NCI-H2196 treated with DMSO at 0.1 percent for 48 hours (cell line): ENCODE data around the gene NLGN4X.

Experiments
- DNase-seq: peaks from one replicate; lab custom pipeline; 2025; ENCODE audit not compliant: unreplicated experiment; lab: John Stamatoyannopoulos, UW

Gene NLGN4X

DNA sequence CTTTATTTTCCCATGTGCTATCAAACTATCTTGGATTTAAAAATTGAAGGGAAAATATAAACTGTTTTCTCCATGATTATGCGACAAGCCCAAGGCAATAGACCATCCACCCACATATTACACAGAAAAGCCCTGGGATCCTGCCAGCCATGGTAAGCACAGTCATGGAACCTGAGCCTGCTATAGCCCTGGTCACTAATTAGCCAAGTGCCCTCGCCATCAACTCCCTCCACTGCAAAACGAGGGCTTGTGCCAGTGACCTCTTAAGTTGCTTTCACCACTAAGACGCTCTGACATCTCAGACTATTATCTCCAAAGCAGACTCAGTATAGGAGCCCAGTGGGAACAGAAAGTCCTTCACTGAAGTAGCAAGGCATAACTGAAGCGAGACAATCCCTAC, 69.2 kb downstream of the NLGN4X start:
- no peak for DNase-seq

DNA sequence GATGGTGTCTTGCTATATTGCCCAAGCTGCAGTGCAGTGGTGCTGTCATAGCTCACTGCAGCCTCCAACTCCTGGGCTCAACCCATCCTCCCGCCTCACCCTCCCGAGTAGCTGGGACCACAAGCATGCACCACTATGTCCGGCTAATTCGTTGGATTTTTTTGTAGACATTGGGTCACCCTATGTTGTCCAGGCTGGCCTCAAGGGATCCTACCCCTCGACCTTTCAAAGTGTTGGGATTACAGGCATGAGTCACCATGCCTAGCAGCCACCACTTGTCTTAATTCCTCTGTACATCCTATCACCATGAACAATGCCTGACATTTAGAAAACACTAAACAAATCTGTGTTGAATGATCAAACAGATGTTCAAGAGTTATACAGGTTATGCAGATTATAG, 76.7 kb downstream of the NLGN4X start:
- no peak for DNase-seq

DNA sequence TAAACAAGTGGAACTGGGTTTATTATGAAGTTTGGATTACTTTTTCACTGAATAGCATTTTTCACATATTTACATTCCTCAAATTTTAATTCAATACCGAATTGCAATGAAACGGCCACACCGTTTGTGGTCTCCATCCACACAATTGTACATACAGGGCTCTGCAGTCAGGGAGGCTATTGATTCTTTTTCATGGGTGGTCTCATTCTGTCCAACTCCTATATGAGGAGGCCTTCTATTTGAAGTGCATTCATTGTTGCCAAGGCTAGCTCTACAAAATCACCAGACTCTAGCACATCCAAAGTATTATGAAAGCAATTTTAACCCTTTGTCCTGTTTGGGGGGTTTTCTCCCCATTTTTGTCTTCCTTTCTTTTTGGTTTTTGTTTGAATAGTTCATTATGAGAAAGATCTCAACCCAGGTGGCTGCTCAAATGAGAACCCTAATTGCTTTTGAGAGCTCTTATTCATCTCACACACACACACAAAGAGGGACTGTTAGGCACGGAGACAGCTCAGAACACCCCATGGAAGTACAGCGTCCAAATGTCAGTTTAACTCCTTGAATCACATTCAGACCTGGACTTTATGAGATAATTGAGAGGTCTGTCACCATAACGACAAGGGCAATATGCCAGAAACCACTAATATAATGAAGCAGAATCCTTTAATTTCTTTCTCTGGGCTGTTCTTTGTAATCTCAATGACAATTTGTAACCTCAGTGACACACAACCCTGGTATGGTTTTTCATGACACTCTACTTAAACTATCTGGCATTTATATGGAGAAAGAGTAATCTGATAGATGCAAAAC, 79.4 kb downstream of the NLGN4X start:
- no peak for DNase-seq

DNA sequence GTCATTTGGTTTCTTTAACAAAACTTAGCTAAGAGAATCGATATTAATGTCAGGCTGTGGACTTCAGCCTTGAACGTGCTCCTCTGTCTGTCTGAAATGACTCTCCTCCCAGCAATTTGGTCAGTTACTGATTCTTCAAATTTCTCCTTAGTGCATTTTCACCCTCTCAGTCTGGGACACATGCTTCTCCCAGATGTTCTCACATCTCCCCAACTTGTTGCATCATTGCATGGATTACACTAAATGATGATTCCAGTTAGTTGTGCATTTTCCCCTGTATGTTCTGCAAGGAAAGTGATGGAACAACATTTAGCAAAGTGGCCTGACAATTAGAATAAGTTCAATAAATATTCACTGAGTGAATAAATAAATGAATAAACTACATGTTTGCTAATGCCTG, 94.4 kb downstream of the NLGN4X start:
- DNase-seq = no peak

DNA sequence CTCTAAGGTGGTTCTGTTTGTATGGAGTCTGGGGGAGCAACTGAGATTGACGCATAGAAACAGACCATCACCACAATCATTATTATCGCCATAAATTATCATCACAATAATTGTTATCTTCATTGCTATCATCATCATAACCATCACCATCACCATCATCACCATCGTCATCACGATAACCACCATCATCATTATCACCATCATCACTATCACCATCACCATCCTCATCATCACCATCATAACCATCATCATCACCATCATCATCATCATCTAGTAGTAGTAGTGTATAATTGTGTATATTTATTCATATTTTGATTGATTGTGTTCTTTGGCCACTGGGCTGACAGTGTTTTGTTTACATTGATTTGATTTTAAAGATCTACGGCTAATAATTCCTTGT, 95.7 kb downstream of the NLGN4X start:
- DNase-seq = no peak

DNA sequence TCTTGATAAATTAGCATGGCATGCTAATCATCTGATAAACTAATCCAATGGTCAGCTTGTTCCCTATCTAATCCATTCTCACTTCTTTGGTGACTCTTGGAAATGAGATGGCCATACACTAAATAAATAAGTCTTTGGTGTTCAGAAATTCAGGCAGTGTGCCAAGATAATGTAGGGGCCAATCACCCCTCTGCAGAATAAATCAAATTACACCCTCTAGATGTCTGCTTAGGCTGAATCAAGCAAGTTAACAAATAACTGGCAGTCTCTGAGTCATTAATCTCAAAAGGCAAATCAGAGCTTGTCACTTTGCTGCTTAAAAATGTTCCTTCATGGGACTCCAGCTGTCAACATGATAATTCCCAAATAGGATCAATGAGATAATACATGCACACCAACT, 97.4 kb downstream of the NLGN4X start:
- no peak for DNase-seq

DNA sequence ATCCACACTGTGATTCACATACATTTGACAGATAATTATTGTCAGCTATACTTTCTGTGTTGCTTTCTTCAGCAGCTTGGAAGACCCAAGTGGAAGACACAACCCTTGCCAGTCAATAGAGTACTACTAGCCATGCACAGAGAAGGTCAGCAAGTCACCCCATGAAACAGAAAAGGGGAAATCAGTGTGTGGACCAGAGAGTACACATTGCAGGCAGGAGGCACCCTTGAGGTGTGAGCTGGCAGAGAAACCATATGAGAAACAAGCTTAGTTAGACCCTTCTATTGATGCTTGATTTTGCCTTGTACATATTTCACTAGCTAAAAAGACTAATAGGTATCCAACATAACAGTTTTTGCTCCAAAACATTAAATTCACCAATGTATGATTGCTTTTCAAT, 99.5 kb downstream of the NLGN4X start:
- no peak for DNase-seq

DNA sequence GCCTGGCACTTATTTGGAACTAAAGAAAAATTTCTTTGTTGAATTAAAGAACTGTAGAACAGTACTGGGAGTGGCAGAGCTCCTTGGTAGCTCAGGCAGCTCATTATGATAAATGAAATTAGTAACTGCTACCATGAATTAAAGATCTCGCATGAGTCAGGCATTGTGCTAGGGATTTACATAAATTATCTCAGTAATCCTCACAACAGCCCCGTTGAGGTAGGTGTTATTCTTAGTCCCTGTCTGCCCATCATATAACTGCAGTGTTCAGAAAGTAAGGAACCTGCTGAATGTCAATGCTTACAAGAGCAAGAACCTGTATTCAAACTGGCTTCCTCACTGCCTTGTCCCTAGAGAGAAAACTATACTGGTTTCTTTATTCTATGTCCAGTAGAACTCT, 108.3 kb downstream of the NLGN4X start:
- DNase-seq = no peak

DNA sequence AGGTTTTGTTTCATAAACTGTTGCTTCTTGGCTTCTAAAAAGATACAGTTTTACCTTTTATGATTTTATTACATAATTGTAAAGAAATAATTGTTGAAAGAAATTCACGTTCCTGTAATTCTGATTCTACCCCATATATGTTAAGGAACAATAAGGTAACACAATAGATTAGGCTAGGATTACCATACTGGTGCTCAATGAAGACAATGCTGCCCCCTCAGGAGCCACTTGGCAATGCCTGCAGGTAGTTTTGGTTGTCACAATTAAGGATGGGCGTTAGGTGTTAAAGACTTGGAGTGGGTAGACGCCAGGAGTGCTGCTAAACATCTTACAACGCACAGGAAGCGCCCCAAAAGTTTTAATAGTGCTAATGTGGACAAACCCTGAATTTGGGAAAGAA, 133.2 kb downstream of the NLGN4X start:
- no peak for DNase-seq

DNA sequence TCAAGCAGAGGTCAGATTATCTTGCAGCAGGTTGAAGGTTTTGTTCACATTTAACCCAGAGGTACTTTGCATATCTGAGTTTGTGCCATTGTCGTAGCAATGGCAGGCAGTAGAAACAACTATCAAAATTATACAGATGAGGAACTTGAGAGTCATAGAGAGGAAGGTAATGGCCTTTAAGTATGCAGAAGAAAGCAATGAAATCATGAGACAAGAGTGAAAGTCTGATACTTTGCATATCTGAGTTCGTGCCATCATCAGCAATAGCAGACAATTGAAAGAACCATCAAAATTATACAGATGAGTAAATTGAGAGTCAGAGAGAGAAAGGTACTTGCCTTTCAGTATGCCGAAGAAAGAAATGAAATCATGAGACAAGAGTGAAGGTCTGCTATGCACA, 154.1 kb downstream of the NLGN4X start:
- no peak for DNase-seq

DNA sequence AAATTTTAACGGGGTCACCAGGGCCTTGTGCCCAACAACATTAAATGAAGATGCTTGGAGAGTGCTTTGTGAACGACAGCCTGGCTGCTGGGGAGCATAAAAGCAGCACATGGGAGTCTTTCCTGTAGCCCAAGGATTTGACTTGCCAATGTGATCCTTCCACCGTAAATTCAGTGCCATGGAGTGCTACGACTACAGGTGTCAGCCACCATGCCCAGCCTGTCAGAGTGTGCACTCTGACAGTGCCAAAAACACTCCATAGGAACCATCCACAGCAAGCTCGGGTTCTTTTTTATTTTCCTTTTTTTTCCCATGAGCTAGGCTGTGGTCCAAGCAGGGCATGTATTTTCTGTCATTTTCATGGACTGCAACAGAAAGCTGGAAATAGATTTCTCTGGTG, 156.9 kb downstream of the NLGN4X start:
- no peak for DNase-seq

DNA sequence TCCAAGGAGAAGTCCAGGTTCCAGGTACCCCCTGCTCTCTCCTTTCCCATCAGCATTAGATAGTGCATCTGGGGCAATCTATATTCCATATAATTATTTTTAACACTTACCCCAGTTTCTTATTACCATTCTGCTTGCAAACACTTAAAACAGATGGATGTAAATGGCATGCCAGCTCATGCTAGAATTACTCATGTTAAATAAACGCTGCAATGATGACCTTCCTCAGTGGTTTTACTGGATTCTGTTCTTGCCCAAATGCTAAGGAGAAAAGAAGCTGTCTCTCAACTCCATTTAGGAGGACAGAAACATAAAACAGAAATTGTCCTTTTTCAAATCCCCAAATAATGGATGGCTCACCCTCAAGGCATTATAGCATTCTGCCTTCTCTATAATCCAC, 161.1 kb downstream of the NLGN4X start:
- no peak for DNase-seq

DNA sequence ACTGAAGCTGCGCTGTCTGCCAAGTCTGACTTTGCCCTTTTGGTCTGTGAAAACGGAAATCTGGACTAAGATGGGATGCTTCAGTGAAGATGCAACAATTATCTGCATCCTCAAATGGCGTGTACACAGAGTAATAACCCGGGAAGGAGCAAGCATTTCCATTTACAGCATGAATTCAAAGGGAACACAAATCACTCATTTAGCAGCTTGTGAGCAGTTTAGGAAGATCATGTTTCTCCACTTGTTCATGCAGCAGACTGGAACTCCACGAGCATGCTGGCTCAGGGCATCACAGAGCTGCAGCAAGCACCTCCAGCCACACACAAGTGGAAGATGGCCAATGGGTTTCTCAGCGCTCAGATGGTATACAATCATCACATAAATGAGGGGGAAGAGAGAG, 175.5 kb downstream of the NLGN4X start:
- DNase-seq = no peak

DNA sequence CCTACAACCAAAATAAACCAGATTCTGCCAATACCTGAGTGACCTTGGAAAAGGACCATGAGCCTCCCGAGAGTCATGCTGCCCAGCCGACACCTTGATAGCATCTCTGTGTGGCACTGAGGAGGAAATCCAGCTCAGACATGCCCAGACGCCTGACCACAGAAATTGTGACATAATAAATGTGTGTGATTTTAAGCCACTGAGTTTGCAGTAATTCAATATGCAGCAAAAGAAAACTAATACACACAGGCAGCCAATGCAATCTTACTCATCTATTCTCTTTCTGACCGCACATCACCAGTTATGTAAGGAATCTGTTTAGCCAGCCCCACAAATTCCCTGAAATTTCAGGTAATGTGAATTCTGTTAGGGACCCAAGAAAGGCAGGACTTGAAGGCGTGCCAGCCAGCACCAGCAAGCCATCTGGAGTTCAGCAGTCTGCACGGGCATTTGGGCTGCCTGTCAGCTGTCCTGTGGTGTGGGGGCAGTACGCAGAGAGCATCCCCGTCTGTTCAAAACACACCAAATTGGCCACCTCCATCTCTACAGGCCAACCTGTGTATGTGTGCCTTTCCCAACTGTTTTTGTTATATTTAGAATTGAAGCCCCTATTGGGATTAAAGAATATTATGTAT, 176.4 kb downstream of the NLGN4X start:
- no peak for DNase-seq

DNA sequence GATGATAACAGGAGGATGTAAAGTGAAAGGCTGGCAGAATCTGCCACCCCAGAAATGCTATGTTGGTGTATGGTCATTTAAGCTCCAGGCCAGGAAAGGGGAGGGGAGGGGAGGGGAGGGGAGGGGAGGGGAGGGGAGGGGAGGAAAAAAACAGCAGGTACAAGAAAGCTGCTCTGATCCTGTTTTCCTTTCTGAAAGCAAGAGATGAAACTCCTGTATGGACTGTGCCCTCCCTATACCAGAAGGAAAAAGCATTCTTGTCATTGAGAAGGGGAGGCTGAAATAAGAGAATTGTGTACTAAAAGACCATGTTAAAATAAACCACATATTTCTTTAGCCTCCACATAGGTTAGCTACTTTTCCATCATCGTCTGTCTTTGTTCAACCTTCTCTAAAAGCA, 179.5 kb downstream of the NLGN4X start:
- DNase-seq = no peak

DNA sequence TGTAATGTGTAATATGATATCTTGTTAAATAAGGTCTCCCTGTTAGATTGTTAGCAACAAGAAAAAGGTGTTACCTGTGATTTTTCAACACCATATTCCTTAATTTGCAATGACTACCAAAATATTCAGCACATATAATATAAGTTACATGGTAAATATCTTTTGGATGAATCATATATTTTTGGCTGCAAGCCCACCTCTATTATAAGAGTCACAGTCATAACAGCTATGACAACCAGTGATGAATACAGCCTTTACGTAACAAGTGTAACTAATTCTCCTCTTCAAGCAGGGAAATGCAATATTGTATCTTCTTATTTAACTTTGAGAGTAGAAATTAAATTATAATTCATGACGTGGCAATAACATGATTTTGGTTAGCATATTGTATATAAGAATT, 187.0 kb downstream of the NLGN4X start:
- no peak for DNase-seq

DNA sequence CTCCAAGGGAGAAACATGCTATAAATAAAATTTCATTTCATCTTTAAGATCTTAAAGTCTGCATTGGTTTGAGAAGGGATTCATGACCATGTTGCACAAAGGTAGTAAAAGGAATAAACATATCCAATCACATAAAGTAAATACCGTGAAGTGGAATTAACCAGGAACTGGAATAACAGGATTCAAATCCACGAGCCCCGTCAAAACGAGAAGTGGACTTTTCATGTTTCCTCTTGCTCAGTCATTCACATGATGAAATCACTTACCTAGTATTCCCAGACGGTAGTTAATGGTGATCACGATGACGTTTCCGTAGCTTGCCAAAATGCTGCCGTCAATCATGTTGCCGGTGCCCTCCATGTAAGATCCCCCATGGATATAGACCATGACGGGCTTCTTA, 199.7 kb downstream of the NLGN4X start:
- DNase-seq = no peak

DNA sequence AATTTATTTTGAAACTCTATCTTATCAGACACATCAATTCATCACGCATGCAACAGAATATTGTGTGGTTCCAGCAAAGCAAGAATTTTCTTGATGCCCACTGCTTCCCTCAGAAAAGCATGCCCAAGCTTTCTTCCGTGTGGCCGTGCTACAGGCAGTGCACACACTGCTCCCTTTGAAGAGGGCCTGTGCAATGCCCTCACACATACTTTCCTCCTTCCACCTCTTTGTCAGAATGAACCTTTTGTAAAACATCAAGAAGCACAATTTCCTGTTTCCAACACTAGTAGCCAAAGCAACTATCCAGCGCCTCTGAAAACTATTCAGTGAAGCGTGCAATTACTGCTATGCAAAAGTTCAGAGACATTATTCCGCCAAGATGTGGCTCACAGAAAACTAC, 201.7 kb downstream of the NLGN4X start:
- no peak for DNase-seq

DNA sequence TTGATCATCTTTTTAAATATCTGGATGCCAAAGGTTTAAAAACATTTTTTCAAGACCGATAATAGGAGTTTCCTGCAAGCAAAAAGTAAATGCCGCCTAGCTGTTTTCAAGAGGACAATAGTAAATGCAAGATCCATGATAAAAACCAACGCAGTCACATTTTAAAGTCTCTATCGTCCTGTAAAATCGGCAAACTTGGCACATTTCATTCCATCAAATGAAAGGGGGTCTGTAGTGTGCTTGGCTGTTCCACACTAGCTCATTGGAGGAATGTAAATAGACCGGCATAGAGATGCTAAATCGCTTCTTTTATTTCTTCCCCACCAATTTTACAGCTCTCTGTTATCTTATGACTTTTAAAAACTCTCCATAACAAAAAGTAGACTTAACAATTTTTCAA, 202.2 kb downstream of the NLGN4X start:
- no peak for DNase-seq

DNA sequence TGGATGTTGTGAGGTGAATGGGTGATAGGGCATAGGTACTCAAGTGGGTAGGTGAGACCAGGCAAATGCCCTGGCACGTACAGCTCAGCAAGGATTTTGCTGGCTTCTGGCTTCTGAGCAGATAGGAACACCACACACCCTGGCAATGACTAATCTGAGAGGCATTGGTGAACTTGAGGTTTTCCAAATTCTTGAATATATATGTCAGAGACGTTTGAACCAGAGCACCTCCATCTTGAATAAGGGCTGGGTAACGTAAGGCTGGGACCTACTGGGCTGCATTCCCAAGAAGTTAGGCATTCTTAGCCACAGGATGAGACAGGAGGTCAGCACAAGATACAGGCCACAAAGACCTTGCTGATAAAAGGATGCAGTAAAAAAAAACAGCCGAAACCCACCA, 204.5 kb downstream of the NLGN4X start:
- DNase-seq = no peak

DNA sequence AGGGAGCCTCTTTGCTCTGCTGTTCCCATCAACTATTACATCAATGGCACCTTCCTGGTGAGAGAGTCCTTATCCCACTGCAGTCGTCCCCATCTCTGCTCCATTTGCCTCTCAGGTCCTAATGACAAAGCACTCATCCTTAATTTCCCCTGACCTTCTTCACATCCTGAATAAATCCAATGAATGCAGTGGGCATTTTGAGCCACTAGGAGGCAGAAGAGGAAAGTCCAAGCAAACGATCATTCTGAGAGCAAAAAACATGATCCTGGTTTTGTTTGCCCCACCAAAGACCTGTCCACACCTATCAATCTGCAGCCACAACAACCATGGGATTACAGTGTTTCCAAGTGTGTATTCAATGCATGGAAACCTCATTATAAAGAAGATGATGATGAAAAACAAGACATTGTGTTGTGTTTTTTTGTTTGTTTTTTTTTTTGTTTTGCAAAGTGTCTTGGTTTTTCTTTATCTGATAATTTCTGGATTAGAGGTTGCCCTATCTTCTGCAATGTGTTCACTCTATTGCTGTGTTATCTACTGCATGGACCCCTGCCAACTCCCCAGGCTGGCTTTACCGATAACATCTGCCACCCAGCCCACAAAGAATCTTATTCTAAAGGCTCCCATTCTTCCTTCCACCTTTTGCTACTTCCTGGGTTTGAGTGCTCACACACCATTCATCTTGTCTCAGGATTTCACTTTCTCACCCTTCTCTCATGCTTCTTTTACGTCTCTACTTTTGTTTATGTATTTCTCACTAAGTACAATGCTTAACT, 207.2 kb downstream of the NLGN4X start:
- peak; percentile 0 for DNase-seq

DNA sequence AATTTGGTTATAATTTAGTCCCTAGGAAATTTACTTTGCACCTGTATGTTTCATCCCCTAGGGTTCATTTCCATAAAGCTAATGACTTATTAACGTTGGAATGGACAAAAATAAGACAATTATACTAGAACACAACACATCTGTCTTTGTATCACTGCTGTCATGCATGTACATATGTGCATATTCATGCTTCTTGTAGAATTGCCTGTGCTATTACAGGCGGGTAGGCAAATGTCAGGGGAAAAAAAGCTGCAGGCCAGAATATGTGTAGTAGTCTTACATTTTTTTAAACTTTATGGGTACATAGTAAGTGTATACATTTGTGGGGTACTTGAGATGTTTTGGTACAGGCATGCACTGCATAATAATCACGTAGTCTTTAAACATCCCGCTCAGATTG, 209.6 kb downstream of the NLGN4X start:
- no peak for DNase-seq
